K562 (cell line): Measurements from ENCODE around the gene COL10A1. TPM values are rescaled to one million over a fixed set of nuclear protein-coding genes. Genes with fewer than 3 reads are reported as not detected.

Experiments
- ATAC-seq: fragments of 200-7000 bp; cut with Tn5 transposase; 3 replicates; pipeline ENCODE4 v1.9.1; 2020; ENCODE audit warnings: moderate library complexity
- BruUV-seq: library from RNA; stranded (reverse); fragments of 400-500 nt; replicated peaks from 2 replicates; lab custom pipeline; 2021; lab: Mats Ljungman, UMichigan
- CTCF ChIA-PET: fragments of 300-600 bp; formaldehyde crosslinking; extraction: SDS; loops from one replicate; lab custom pipeline; 2021; ENCODE audit warnings: low intra/inter-chr PET ratio; lab: Yijun Ruan, JAX
- POLR2A ChIA-PET: fragments of 300-600, 350-650 bp; sonication (Branson Sonifier 250); formaldehyde crosslinking; extraction: SDS; loops from one replicate; lab custom pipeline; 2021; ENCODE audit warnings: antibody characterized with exemption, inconsistent platforms; lab: Yijun Ruan, JAX
- DNase-seq, 4 experiments: peaks; one replicate each; pipeline versions ENCODE4 v3.0.0 to v3.0.0-alpha.2; 2011 to 2018; ENCODE audit warnings: low spot score in 3 of 4, mixed read lengths in 3 of 4; ENCODE audit errors: extremely low read depth in 1 of 4
- FAIRE-seq: peaks from 2 replicates; lab custom pipeline; 2011; peaks lifted over from hg19 to GRCh38; lab: Jason Lieb, UNC
- H2AFZ ChIP-seq: 2 replicates; pipeline ENCODE4 v1.6.0; 2011; ENCODE audit warnings: low read depth, low read length, control low read depth, inconsistent platforms
- H3K27ac ChIP-seq: fragments of 200-600 bp; 3 replicates; pipeline ENCODE4 v1.8.0; 2011; ENCODE audit warnings: low read depth, mild to moderate bottlenecking, control low read depth, inconsistent platforms, low read length, moderate library complexity, mixed read lengths; ENCODE audit errors: extremely low read depth
- H3K27me3 ChIP-seq, 2 experiments: fragments of 300-600 bp in 1 of 2; 2 replicates in 1 of 2; 3 replicates in 1 of 2; pipeline versions ENCODE4 v1.6.0 to v1.8.0; 2011; ENCODE audit warnings: inconsistent platforms in 2 of 2, low read length in 2 of 2, mild to moderate bottlenecking in 1 of 2, mixed read lengths in 1 of 2, moderate library complexity in 1 of 2; ENCODE audit not compliant: control insufficient read depth in 2 of 2, insufficient read depth in 2 of 2
- H3K36me3 ChIP-seq: fragments of 300-600 bp; 3 replicates; pipeline ENCODE4 v1.8.0; 2011; ENCODE audit warnings: mild to moderate bottlenecking, low read length, inconsistent platforms; ENCODE audit not compliant: control insufficient read depth, insufficient read depth
- H3K4me1 ChIP-seq, 2 experiments: fragments of 200-600 bp in 1 of 2; replicated peaks in 1 of 2; 2 replicates in 1 of 2; 3 replicates in 1 of 2; pipeline versions ENCODE4 v1.5.1 to v1.8.0; 2011; ENCODE audit warnings: inconsistent platforms in 2 of 2, low read length in 2 of 2, mild to moderate bottlenecking in 1 of 2, mixed read lengths in 1 of 2, moderate library complexity in 1 of 2; ENCODE audit not compliant: control insufficient read depth in 2 of 2, insufficient read depth in 2 of 2
- H3K4me2 ChIP-seq: 2 replicates; pipeline ENCODE4 v1.6.1; 2011; ENCODE audit warnings: low read length, control low read depth, inconsistent platforms, mixed read lengths; ENCODE audit not compliant: insufficient read depth
- H3K4me3 ChIP-seq: fragments of 200-600 bp; sonication (generic), shearing (Covaris generic); 2 replicates; pipeline ENCODE4 v1.5.1; 2016; ENCODE audit warnings: control low read depth, inconsistent platforms
- H3K79me2 ChIP-seq: fragments of 200-600 bp; 3 replicates; pipeline ENCODE4 v1.8.0; 2011; ENCODE audit warnings: low read length, inconsistent platforms; ENCODE audit not compliant: control insufficient read depth, insufficient read depth
- H3K9ac ChIP-seq, 2 experiments: 2 replicates each; pipeline versions ENCODE4 v1.6.0 to v1.6.1; 2011; ENCODE audit warnings: low read depth in 2 of 2, low read length in 2 of 2, control low read depth in 1 of 2, inconsistent platforms in 1 of 2, mild to moderate bottlenecking in 1 of 2, mixed read lengths in 1 of 2; ENCODE audit not compliant: insufficient read depth in 1 of 2
- H3K9me1 ChIP-seq: one replicate; pipeline ENCODE4 v1.6.0; 2011; ENCODE audit warnings: inconsistent platforms, mild to moderate bottlenecking, low read length, moderate library complexity; ENCODE audit not compliant: control insufficient read depth, insufficient read depth
- H3K9me3 ChIP-seq: replicated peaks from 2 replicates; pipeline ENCODE4 v1.5.1; 2011; ENCODE audit warnings: low read depth, low read length, inconsistent platforms; ENCODE audit not compliant: control insufficient read depth, insufficient read depth
- H4K20me1 ChIP-seq: replicated peaks from 2 replicates; pipeline ENCODE4 v1.6.1; 2011; ENCODE audit warnings: low read length, inconsistent platforms, mixed read lengths; ENCODE audit not compliant: control insufficient read depth, insufficient read depth
- CTCFL ChIP-seq: IDR thresholded peaks from 2 replicates; pipeline ENCODE4 v1.6.1; 2011; ENCODE audit warnings: borderline replicate concordance, low read depth, mild to moderate bottlenecking, moderate library complexity, low read length; ENCODE audit not compliant: insufficient read depth, poor library complexity, severe bottlenecking
- HDAC6 ChIP-seq: IDR thresholded peaks from 2 replicates; pipeline ENCODE4 v1.6.1; 2012; ENCODE audit warnings: low read depth, mild to moderate bottlenecking, control low read depth, inconsistent platforms, low read length, moderate library complexity
- NFIC ChIP-seq: fragments of 450-650 bp; IDR thresholded peaks from 2 replicates; pipeline ENCODE4 v1.6.1; 2017; ENCODE audit warnings: mild to moderate bottlenecking, inconsistent platforms
- YY1 ChIP-seq, 3 experiments: IDR thresholded peaks; 2 replicates each; pipeline ENCODE4 v1.6.1; 2011; ENCODE audit warnings: low read length in 2 of 3, mild to moderate bottlenecking in 2 of 3, moderate library complexity in 2 of 3, borderline replicate concordance in 1 of 3, control low read depth in 1 of 3, low read depth in 1 of 3; ENCODE audit not compliant: insufficient read depth in 3 of 3, insufficient replicate concordance in 2 of 3, control insufficient read depth in 1 of 3, insufficient read length in 1 of 3; ENCODE audit errors: extremely low read depth in 1 of 3
- WGBS: fragments of 100-300 bp; shearing (Covaris generic); methylation state at CpG from one replicate; pipeline ENCODE4 v1.1.6; 2016; ENCODE audit warnings: low coverage, mixed read lengths; ENCODE audit not compliant: insufficient coverage; ENCODE audit errors: missing lambda C conversion rate; 5-methylcytosine and 5-hydroxymethylcytosine counted together
- in situ Hi-C: fragments of 300-500 bp; cut with MboI; formaldehyde crosslinking; loops from 4 replicates; pipeline ENCODE4 v1.15.0; 2018; ENCODE audit warnings: inconsistent platforms, mixed read lengths
- intact Hi-C: fragments of 100-400 bp; cut with micrococcal nuclease; formaldehyde crosslinking; loops from 2 replicates; pipeline ENCODE4 v1.14.2; 2022
- polyA plus RNA-seq, 8 experiments: library from polyadenylated mRNA; depleted of rRNA in 4 of 8; stranded (reverse) in 5 of 8; unstranded in 3 of 8; fragments of >200 nt; fragmentation: Nextera tagmentation in 2 of 8; fragmentation: Illumina TruSeq in 1 of 8; extraction: Ambion mirVana in 2 of 8; extraction: Trizol in 1 of 8; gene quantifications; 2 replicates each; pipeline versions ENCODE4 v1.2.1 to v1.2.3, GENCODE V29; 2011 to 2014; ENCODE audit warnings: inconsistent platforms in 1 of 8, missing spikeins in 1 of 8
- total RNA-seq, 7 experiments: library from RNA; depleted of rRNA in 6 of 7; stranded (reverse); fragments of >200 nt in 6 of 7; fragmentation: Illumina TruSeq in 2 of 7; extraction: Trizol in 2 of 7; gene quantifications; 2 replicates each; pipeline versions ENCODE4 v1.2.1 to v1.2.3, GENCODE V29; 2011 to 2021; ENCODE audit warnings: low replicate concordance in 1 of 7

The COL10A1 gene
- total and polyA plus RNA-seq, 9 of the 15 experiments (the other 6 are each of a cell fraction or from before 2014, with no cell fraction given), result 0.06 to 0.08 TPM; not detected in 7

- Histone ChIP-seq H3K36me3 (no peaks in the 10 kb centered on the region), H3K79me2 (no peaks in the 10 kb centered on the region), H3K4me2 (no peak overlapping the region), H2AFZ (no peak overlapping the region), H3K4me1 (no peaks in the 10 kb centered on the region), H3K27me3 (no peaks in the 10 kb centered on the region), H4K20me1 (no peaks in the 10 kb centered on the region), H3K9me3 (no peaks in the 10 kb centered on the region), H3K27ac (no peak overlapping the region), H3K9me1 (no peaks in the 10 kb centered on the region), H3K4me3 (no peak overlapping the region), H3K9ac (no peak overlapping the region)
- BruUV-seq, result no TSS peak
- ATAC-seq (peak; percentile 66; the same call in 2 of the 3 replicates), FAIRE-seq (no peak), DNase-seq (no peak)
- ChIA-PET POLR2A (no interaction called here), CTCF (no interaction called here)
- WGBS, result 3% methylated on average over 3 of the region's 3 CpGs
- in situ Hi-C loops (no loop called here), intact Hi-C loops (no loop called here)
- peak; percentile 43 for TF ChIP-seq CTCFL
- no peak for TF ChIP-seq YY1 (IDR thresholded peaks at IDR 0.05; ENCODE audit: borderline replicate concordance in 1 of 3, control insufficient read depth in 1 of 3, extremely low read depth in 1 of 3, insufficient read depth in 3 of 3, insufficient read length in 1 of 3, insufficient replicate concordance in 2 of 3, low read depth in 1 of 3, low read length in 2 of 3)
- no peak for TF ChIP-seq HDAC6
- TF ChIP-seq NFIC, result no peak
These were observed 47.4 kb downstream of the COL10A1 start for GRCh38 chr6:116078522-116078921.
